ENCODE measurements around the gene PLCL2.
"Not testable (repeated sequence)": the region's sequence is repeated elsewhere in the genome, so short reads cannot be mapped to it uniquely, and the experiment has no call there.

Gene PLCL2

GRCh38 chr3:17078926-17079465, 194.2 kb downstream of the PLCL2 start:
- DNase-seq (ENCODE audit: low spot score) = no peak

GRCh38 chr3:17079933-17080332, 195.2 kb downstream of the PLCL2 start:
- DNase-seq (ENCODE audit: low spot score) = no peak

- DNase-seq (ENCODE audit: low spot score) = no peak
Measured at GRCh38 chr3:17081520-17081919, 196.8 kb downstream of the PLCL2 start.

GRCh38 chr3:17087509-17087908, 202.8 kb downstream of the PLCL2 start:
- no peak for DNase-seq (ENCODE audit: low spot score)

GRCh38 chr3:17088017-17088416, 203.3 kb downstream of the PLCL2 start:
- no peak for DNase-seq (ENCODE audit: low spot score)

- DNase-seq (ENCODE audit: low spot score) = no peak
Measured at GRCh38 chr3:17088602-17089313, 204.0 kb downstream of the PLCL2 start.

- DNase-seq (ENCODE audit: low spot score) = peak; percentile 17
Measured at GRCh38 chr3:17089314-17089700, 204.6 kb downstream of the PLCL2 start.

- DNase-seq (ENCODE audit: low spot score) = no peak
Measured at GRCh38 chr3:17090280-17090983, 205.7 kb downstream of the PLCL2 start.

GRCh38 chr3:17091910-17092582, 207.3 kb downstream of the PLCL2 start:
- peak; percentile 21 for DNase-seq (ENCODE audit: low spot score)

GRCh38 chr3:17092583-17092933, 207.8 kb downstream of the PLCL2 start:
- DNase-seq (ENCODE audit: low spot score) = no peak

GRCh38 chr3:17094551-17094950, 209.8 kb downstream of the PLCL2 start:
- no peak for DNase-seq (ENCODE audit: low spot score)

GRCh38 chr3:17103579-17103978, 218.8 kb downstream of the PLCL2 start:
- no peak for DNase-seq (ENCODE audit: low spot score)

GRCh38 chr3:17106801-17107200, 222.0 kb downstream of the PLCL2 start:
- not testable (repeated sequence) for DNase-seq (ENCODE audit: low spot score)

- no peak for DNase-seq (ENCODE audit: low spot score)
Measured at GRCh38 chr3:17110660-17111396, 226.1 kb downstream of the PLCL2 start.

GRCh38 chr3:17111586-17111985, 226.8 kb downstream of the PLCL2 start:
- DNase-seq (ENCODE audit: low spot score) = peak; percentile 27

GRCh38 chr3:17115186-17115585, 230.4 kb downstream of the PLCL2 start:
- no peak for DNase-seq (ENCODE audit: low spot score)

- no peak for DNase-seq (ENCODE audit: low spot score)
Measured at GRCh38 chr3:17116007-17116600, 231.3 kb downstream of the PLCL2 start.

GRCh38 chr3:17118771-17119170, 234.0 kb downstream of the PLCL2 start:
- no peak for DNase-seq (ENCODE audit: low spot score)

GRCh38 chr3:17119201-17120072, 234.7 kb downstream of the PLCL2 start:
- no peak for DNase-seq (ENCODE audit: low spot score)

GRCh38 chr3:17120115-17120514, 235.4 kb downstream of the PLCL2 start:
- no peak for DNase-seq (ENCODE audit: low spot score)

- DNase-seq (ENCODE audit: low spot score) = no peak
Measured at GRCh38 chr3:17121336-17121735, 236.6 kb downstream of the PLCL2 start.

Measured in hepatic stellate cell (primary cell).